T-helper 22 cell (primary cell): ENCODE results near the gene SPACA4.

ENCODE experiments used
- DNase-seq: peaks from one replicate; pipeline ENCODE4 v3.0.0-alpha.2; 2020; ENCODE audit warnings: low read depth

The SPACA4 gene

GRCh38 chr19:48634424-48635262, 28.1 kb downstream of the SPACA4 start:
- DNase-seq: peak; percentile 86

- DNase-seq: peak; percentile 62
These were observed 28.9 kb downstream of the SPACA4 start for GRCh38 chr19:48635263-48635965.

GRCh38 chr19:48635966-48636858, 29.7 kb downstream of the SPACA4 start:
- no peak for DNase-seq

- DNase-seq: no peak
These were observed 30.4 kb downstream of the SPACA4 start, which contains the start of gene DBP for GRCh38 chr19:48636859-48637448. DBP (minus strand) TSS chr19:48637379; CDS start chr19:48636994, 385 bp downstream.

GRCh38 chr19:48637449-48637947, 31.0 kb downstream of the SPACA4 start:
- peak; percentile 100 for DNase-seq

GRCh38 chr19:48637948-48638830, 31.6 kb downstream of the SPACA4 start:
- peak; percentile 83 for DNase-seq

GRCh38 chr19:48638831-48639381, 32.4 kb downstream of the SPACA4 start:
- no peak for DNase-seq

- DNase-seq: no peak
These were observed 33.2 kb downstream of the SPACA4 start for GRCh38 chr19:48639483-48640375.

GRCh38 chr19:48641850-48642249, 35.3 kb downstream of the SPACA4 start:
- DNase-seq: no peak

GRCh38 chr19:48642862-48643261, 36.3 kb downstream of the SPACA4 start:
- DNase-seq: no peak

GRCh38 chr19:48644355-48644754, 37.8 kb downstream of the SPACA4 start:
- no peak for DNase-seq

- DNase-seq: peak; percentile 60
These were observed 38.5 kb downstream of the SPACA4 start for GRCh38 chr19:48644839-48645619.

GRCh38 chr19:48645620-48646000, 39.1 kb downstream of the SPACA4 start:
- no peak for DNase-seq

- DNase-seq: peak; percentile 86
These were observed 39.6 kb downstream of the SPACA4 start, which contains the start of gene CA11 for GRCh38 chr19:48646001-48646721. CA11 (minus strand) TSS chr19:48646187; CDS start chr19:48645632, 555 bp downstream.

GRCh38 chr19:48646722-48647216, 40.2 kb downstream of the SPACA4 start:
- no peak for DNase-seq

- DNase-seq: no peak
These were observed 41.6 kb downstream of the SPACA4 start for GRCh38 chr19:48648134-48648533.

- no peak for DNase-seq
These were observed 44.6 kb downstream of the SPACA4 start for GRCh38 chr19:48650974-48651682.
